ENCODE results near the gene FAM50A.

The FAM50A gene

GRCh38 chrX:154487518-154488290, 43.8 kb downstream of the FAM50A start:
- DNase-seq (ENCODE audit: extremely low read depth, low read depth): no peak
- H3K4me3 ChIP-seq (replicated peaks; ENCODE audit: low read depth, low read length): no peak overlapping the region
- no peak for TF ChIP-seq CTCF (IDR thresholded peaks at IDR 0.05; ENCODE audit: low read depth, low read length, missing control alignments)

- no peak for TF ChIP-seq CTCF (IDR thresholded peaks at IDR 0.05; ENCODE audit: low read depth, low read length, missing control alignments)
- no peak for DNase-seq (ENCODE audit: extremely low read depth, low read depth)
- no peak overlapping the region for H3K4me3 ChIP-seq (replicated peaks; ENCODE audit: low read depth, low read length)
Observed at GRCh38 chrX:154488336-154489075, 44.6 kb downstream of the FAM50A start.

GRCh38 chrX:154489182-154489581, 45.2 kb downstream of the FAM50A start:
- no peak for DNase-seq (ENCODE audit: extremely low read depth, low read depth)
- H3K4me3 ChIP-seq (replicated peaks; ENCODE audit: low read depth, low read length): peak overlapping the region; percentile 50
- no peak for TF ChIP-seq CTCF (IDR thresholded peaks at IDR 0.05; ENCODE audit: low read depth, low read length, missing control alignments)

- H3K4me3 ChIP-seq (replicated peaks; ENCODE audit: low read depth, low read length): peak overlapping the region; percentile 50
- DNase-seq (ENCODE audit: extremely low read depth, low read depth): no peak
- no peak for TF ChIP-seq CTCF (IDR thresholded peaks at IDR 0.05; ENCODE audit: low read depth, low read length, missing control alignments)
Observed at GRCh38 chrX:154490021-154490413, 46.1 kb downstream of the FAM50A start.

GRCh38 chrX:154490414-154491083, 46.6 kb downstream of the FAM50A start, which contains the start of gene SLC10A3:
TSS of gene SLC10A3 (minus strand) at chrX:154490629. CDS start at chrX:154488940, 1,689 bp downstream.
- H3K4me3 ChIP-seq (replicated peaks; ENCODE audit: low read depth, low read length): peak within 1 kb of the TSS; percentile 50
- no peak for TF ChIP-seq CTCF (IDR thresholded peaks at IDR 0.05; ENCODE audit: low read depth, low read length, missing control alignments)
- DNase-seq (ENCODE audit: extremely low read depth, low read depth): peak; percentile 73

GRCh38 chrX:154494715-154495114, 50.8 kb downstream of the FAM50A start:
- no peak overlapping the region for H3K4me3 ChIP-seq (replicated peaks; ENCODE audit: low read depth, low read length)
- no peak for DNase-seq (ENCODE audit: extremely low read depth, low read depth)
- no peak for TF ChIP-seq CTCF (IDR thresholded peaks at IDR 0.05; ENCODE audit: low read depth, low read length, missing control alignments)

All from HFF-Myc (cell line).